ENCODE measurements around the gene MED26. TPM values are rescaled to one million over a fixed set of nuclear protein-coding genes. Genes with fewer than 3 reads are reported as not detected.

The MED26 gene
- total and polyA plus RNA-seq, 2 of the 8 experiments (the other 6 are each of a cell fraction or from before 2014, with no cell fraction given), result 5.3 to 10.7 TPM

- TF ChIP-seq CHD7 (IDR thresholded peaks at IDR 0.05; ENCODE audit: insufficient replicate concordance, low read length) (no peak), RNF2 (IDR thresholded peaks at IDR 0.05; ENCODE audit: borderline replicate concordance, low read depth, low read length, missing control alignments, poor library complexity, severe bottlenecking) (no peak), TEAD4 (IDR thresholded peaks at IDR 0.05; ENCODE audit: low read depth, low read length) (no peak), MAFK (IDR thresholded peaks at IDR 0.05; ENCODE audit: low read depth, low read length) (no peak), SP2 (IDR thresholded peaks at IDR 0.05; ENCODE audit: low read length) (no peak), EP300 (IDR thresholded peaks at IDR 0.05; ENCODE audit: borderline replicate concordance in 1 of 2, low read depth in 2 of 2, low read length in 2 of 2) (no peak), YY1 (IDR thresholded peaks at IDR 0.05; ENCODE audit: low read depth, low read length) (no peak), ZNF274 (IDR thresholded peaks at IDR 0.05; ENCODE audit: borderline replicate concordance, extremely low read depth, low read length) (no peak), ASH2L (IDR thresholded peaks at IDR 0.05; ENCODE audit: low read length) (no peak)
Observed at GRCh38 chr19:16671652-16672274, 43.8 kb upstream of the MED26 start (continued).

Data from H1 (cell line).